K562 (cell line): Measurements from ENCODE around the gene IRF1. TPM values are rescaled to one million over a fixed set of nuclear protein-coding genes. Genes with fewer than 3 reads are reported as not detected.

Source experiments
- ATF7 ChIP-seq: fragments of 450-650 bp; IDR thresholded peaks from 2 replicates; pipeline ENCODE4 v1.7.1; 2014; ENCODE audit warnings: mild to moderate bottlenecking, moderate library complexity
- BHLHE40 ChIP-seq: IDR thresholded peaks from 2 replicates; pipeline ENCODE4 v1.6.1; 2011; ENCODE audit warnings: low read length, improper control_type of control experiment
- BRD9 ChIP-seq: fragments of 450-650 bp; IDR thresholded peaks from 2 replicates; pipeline ENCODE4 v1.6.1; 2018; ENCODE audit warnings: low read depth; ENCODE audit not compliant: partially characterized antibody
- CTCF ChIP-seq, 3 experiments: IDR thresholded peaks in 2 of 3; conservative IDR thresholded peaks in 1 of 3; 2 replicates each; pipeline ENCODE4 v1.5.1; 2011 to 2012; ENCODE audit warnings: low read length in 3 of 3, mild to moderate bottlenecking in 3 of 3, control low read depth in 2 of 3, improper control_type of control experiment in 1 of 3, inconsistent platforms in 1 of 3, low read depth in 1 of 3, mixed read lengths in 1 of 3, moderate library complexity in 1 of 3; ENCODE audit not compliant: insufficient read depth in 2 of 3
- DEAF1 ChIP-seq: fragments of 450-650 bp; formaldehyde crosslinking; IDR thresholded peaks from 2 replicates; pipeline ENCODE4 v1.4.0; 2020; ENCODE audit warnings: mild to moderate bottlenecking, moderate library complexity
- ELF1 ChIP-seq: fragments of 200-800 bp; sonication (Bioruptor generic); IDR thresholded peaks from 2 replicates; pipeline ENCODE4 v1.6.1; 2016; ENCODE audit warnings: missing genetic modification characterization, missing compliant biosample characterization
- HNRNPH1 ChIP-seq: fragments of 200-400 bp; formaldehyde crosslinking; optimal IDR thresholded peaks from 2 replicates; pipeline ENCODE3; 2017; ENCODE audit warnings: low read depth, mild to moderate bottlenecking, low read length, moderate library complexity
- KDM2B ChIP-seq: fragments of 250-450 bp; sonication (Bioruptor Pico); IDR thresholded peaks from 2 replicates; pipeline ENCODE4 v1.8.0; 2021; ENCODE audit warnings: mild to moderate bottlenecking, moderate library complexity
- KLF13 ChIP-seq: fragments of 450-650 bp; IDR thresholded peaks from 2 replicates; pipeline ENCODE4 v1.6.1; 2016; ENCODE audit warnings: missing genetic modification characterization, low read depth, mild to moderate bottlenecking, missing compliant biosample characterization, moderate library complexity, borderline replicate concordance
- MCM7 ChIP-seq, 2 experiments: fragments of 450-650 bp; IDR thresholded peaks; 2 replicates each; pipeline ENCODE4 v1.6.1; 2016 to 2018
- SNIP1 ChIP-seq: fragments of 450-650 bp; IDR thresholded peaks from 2 replicates; pipeline ENCODE4 v1.7.1; 2017; ENCODE audit warnings: low read depth, mild to moderate bottlenecking
- THAP12 ChIP-seq: fragments of 250-450 bp; sonication (Bioruptor Pico); IDR thresholded peaks from 2 replicates; pipeline ENCODE4 v1.9.0; 2021; ENCODE audit warnings: mild to moderate bottlenecking, inconsistent platforms
- TSC22D4 ChIP-seq: fragments of 450-650 bp; IDR thresholded peaks from 2 replicates; pipeline ENCODE4 v1.6.1; 2016; ENCODE audit warnings: missing genetic modification characterization, missing biosample characterization, control low read depth
- ZBTB34 ChIP-seq: fragments of 250-450 bp; sonication (Bioruptor Pico); IDR thresholded peaks from 2 replicates; pipeline ENCODE4 v1.8.0; 2021; ENCODE audit warnings: mild to moderate bottlenecking, moderate library complexity
- ZNF184 ChIP-seq: sonication (generic); formaldehyde crosslinking; IDR thresholded peaks from 2 replicates; pipeline ENCODE4 v1.5.0; 2020; ENCODE audit warnings: missing genetic modification reagents
- ZNF707 ChIP-seq: fragments of 250-450 bp; sonication (Bioruptor Pico); conservative IDR thresholded peaks from 2 replicates; pipeline ENCODE4 v1.8.0; 2022; ENCODE audit warnings: inconsistent platforms, mild to moderate bottlenecking, moderate library complexity
- polyA plus RNA-seq, 8 experiments: library from polyadenylated mRNA; depleted of rRNA in 4 of 8; stranded (reverse) in 5 of 8; unstranded in 3 of 8; fragments of >200 nt; fragmentation: Nextera tagmentation in 2 of 8; fragmentation: Illumina TruSeq in 1 of 8; extraction: Ambion mirVana in 2 of 8; extraction: Trizol in 1 of 8; gene quantifications; 2 replicates each; pipeline versions ENCODE4 v1.2.1 to v1.2.3, GENCODE V29; 2011 to 2014; ENCODE audit warnings: inconsistent platforms in 1 of 8, missing spikeins in 1 of 8
- total RNA-seq, 7 experiments: library from RNA; depleted of rRNA in 6 of 7; stranded (reverse); fragments of >200 nt in 6 of 7; fragmentation: Illumina TruSeq in 2 of 7; extraction: Trizol in 2 of 7; gene quantifications; 2 replicates each; pipeline versions ENCODE4 v1.2.1 to v1.2.3, GENCODE V29; 2011 to 2021; ENCODE audit warnings: low replicate concordance in 1 of 7
- TF ChIP-seq, protein P1 (sequence below): fragments of 250-450 bp; sonication (Bioruptor Pico); IDR thresholded peaks from 2 replicates; pipeline ENCODE4 v1.5.0; 2021

Gene IRF1
- total and polyA plus RNA-seq, 9 of the 15 experiments (the other 6 are each of a cell fraction or from before 2014, with no cell fraction given) = 1.1 to 12.3 (median 5.9) TPM

GRCh38 chr5:132490484-132491367 is at the start of gene IRF1 (continued):
- TF ChIP-seq MCM7 (IDR thresholded peaks at IDR 0.05) (no peak), BRD9 (no peak), KDM2B (CRISPR knock-in tag) (peak; percentile 98), THAP12 (CRISPR knock-in tag) (0 out of 2 replicates have a peak, but pooled peaks have one; percentile 46), DEAF1 (CRISPR knock-in tag) (no peak), SNIP1 (no peak), ZBTB34 (CRISPR knock-in tag) (no peak), TSC22D4 (no peak), ELF1 (tag) (no peak), HNRNPH1 (no peak), ATF7 (peak; percentile 82), ZNF707 (CRISPR knock-in tag) (no peak), BHLHE40 (no peak), KLF13 (tag) (0 out of 2 replicates have a peak, but pooled peaks have one; percentile 46), ZNF184 (CRISPR knock-in tag) (no peak), CTCF (IDR thresholded peaks at IDR 0.05 in 2 of 3, conservative IDR thresholded peaks at IDR 0.05 in 1 of 3; ENCODE audit: insufficient read depth in 2 of 3, low read depth in 1 of 3, low read length in 3 of 3) (peak in 2 of 3 experiments; percentile 15 to 21; a peak in 2 of 6 replicates)
- TF ChIP-seq, protein P1, sequence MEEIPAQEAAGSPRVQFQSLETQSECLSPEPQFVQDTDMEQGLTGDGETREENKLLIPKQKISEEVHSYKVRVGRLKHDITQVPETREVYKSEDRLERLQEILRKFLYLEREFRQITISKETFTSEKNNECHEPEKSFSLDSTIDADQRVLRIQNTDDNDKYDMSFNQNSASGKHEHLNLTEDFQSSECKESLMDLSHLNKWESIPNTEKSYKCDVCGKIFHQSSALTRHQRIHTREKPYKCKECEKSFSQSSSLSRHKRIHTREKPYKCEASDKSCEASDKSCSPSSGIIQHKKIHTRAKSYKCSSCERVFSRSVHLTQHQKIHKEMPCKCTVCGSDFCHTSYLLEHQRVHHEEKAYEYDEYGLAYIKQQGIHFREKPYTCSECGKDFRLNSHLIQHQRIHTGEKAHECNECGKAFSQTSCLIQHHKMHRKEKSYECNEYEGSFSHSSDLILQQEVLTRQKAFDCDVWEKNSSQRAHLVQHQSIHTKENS (CRISPR knock-in tag) = no peak
